Adipocyte (in vitro differentiated cells): ENCODE results near the gene HPCAL1.

ENCODE experiments used
- DNase-seq: peaks from one replicate; pipeline ENCODE4 v3.0.0-alpha.2; 2015; ENCODE audit warnings: low read depth
- H3K27me3 ChIP-seq: replicated peaks from 2 replicates; pipeline ENCODE4 v1.7.0; 2013; ENCODE audit warnings: mild to moderate bottlenecking, low read length, moderate library complexity; ENCODE audit not compliant: control insufficient read depth, insufficient read depth
- H3K36me3 ChIP-seq: 2 replicates; pipeline ENCODE4 v1.7.0; 2013; ENCODE audit warnings: low read length, mild to moderate bottlenecking, moderate library complexity; ENCODE audit not compliant: control insufficient read depth, insufficient read depth, severe bottlenecking
- H3K4me1 ChIP-seq: 2 replicates; pipeline ENCODE4 v1.7.0; 2013; ENCODE audit warnings: mild to moderate bottlenecking, low read length, moderate library complexity; ENCODE audit not compliant: control insufficient read depth, insufficient read depth
- H3K4me3 ChIP-seq: 2 replicates; pipeline ENCODE4 v1.7.0; 2013; ENCODE audit warnings: mild to moderate bottlenecking, low read length, moderate library complexity
- H3K9ac ChIP-seq: 2 replicates; pipeline ENCODE4 v1.7.0; 2013; ENCODE audit warnings: mild to moderate bottlenecking, low read length, moderate library complexity
- H3K9me3 ChIP-seq: 2 replicates; pipeline ENCODE4 v1.7.0; 2013; ENCODE audit warnings: mild to moderate bottlenecking, low read length, moderate library complexity; ENCODE audit not compliant: control insufficient read depth

The HPCAL1 gene

GRCh38 chr2:10355471-10356438 is 53.1 kb downstream of the HPCAL1 start:
- Histone ChIP-seq H3K4me1 (no peaks in the 10 kb centered on the region), H3K36me3 (no peaks in the 10 kb centered on the region), H3K27me3 (peaks cover 5% of the 10 kb centered on the region), H3K9ac (no peak overlapping the region), H3K9me3 (no peaks in the 10 kb centered on the region), H3K4me3 (no peak overlapping the region)
- no peak for DNase-seq

GRCh38 chr2:10356439-10356811 is 53.7 kb downstream of the HPCAL1 start:
- DNase-seq = no peak
- Histone ChIP-seq H3K9ac (no peak overlapping the region), H3K4me1 (no peaks in the 10 kb centered on the region), H3K36me3 (no peaks in the 10 kb centered on the region), H3K9me3 (no peaks in the 10 kb centered on the region), H3K27me3 (peaks cover 5% of the 10 kb centered on the region), H3K4me3 (no peak overlapping the region)

- no peak overlapping the region for H3K9ac ChIP-seq
- no peaks in the 10 kb centered on the region for H3K36me3 ChIP-seq
- H3K4me3 ChIP-seq = no peak overlapping the region
- H3K9me3 ChIP-seq = no peaks in the 10 kb centered on the region
- H3K27me3 ChIP-seq = peaks cover 5% of the 10 kb centered on the region
- DNase-seq = no peak
- H3K4me1 ChIP-seq = no peaks in the 10 kb centered on the region
Measured at GRCh38 chr2:10357193-10358169, 54.8 kb downstream of the HPCAL1 start.

DNA sequence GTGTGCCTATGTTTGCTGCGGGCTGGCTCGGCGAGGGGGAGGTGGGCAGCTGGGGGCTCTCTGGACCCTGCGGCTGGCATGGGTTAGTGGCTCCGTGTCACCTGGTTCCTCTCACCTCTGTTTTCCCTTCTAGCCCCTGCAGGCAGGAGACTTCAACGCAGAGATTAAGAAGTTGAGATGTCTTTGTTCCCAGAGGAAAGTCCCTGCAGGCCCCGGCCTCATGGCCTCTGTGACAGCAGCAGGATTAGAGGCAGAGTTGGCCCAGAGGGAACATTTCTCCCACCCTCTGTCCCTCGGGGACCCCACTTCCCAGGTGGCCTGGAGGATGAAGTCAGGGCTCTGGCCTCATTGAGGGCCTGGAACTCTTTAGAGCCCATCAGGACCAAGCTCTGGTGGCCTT is 56.5 kb downstream of the HPCAL1 start:
- Histone ChIP-seq H3K36me3 (no peaks in the 10 kb centered on the region), H3K4me3 (no peak overlapping the region), H3K4me1 (no peaks in the 10 kb centered on the region), H3K27me3 (peaks cover 5% of the 10 kb centered on the region), H3K9me3 (no peaks in the 10 kb centered on the region), H3K9ac (no peak overlapping the region)
- DNase-seq = no peak

DNA sequence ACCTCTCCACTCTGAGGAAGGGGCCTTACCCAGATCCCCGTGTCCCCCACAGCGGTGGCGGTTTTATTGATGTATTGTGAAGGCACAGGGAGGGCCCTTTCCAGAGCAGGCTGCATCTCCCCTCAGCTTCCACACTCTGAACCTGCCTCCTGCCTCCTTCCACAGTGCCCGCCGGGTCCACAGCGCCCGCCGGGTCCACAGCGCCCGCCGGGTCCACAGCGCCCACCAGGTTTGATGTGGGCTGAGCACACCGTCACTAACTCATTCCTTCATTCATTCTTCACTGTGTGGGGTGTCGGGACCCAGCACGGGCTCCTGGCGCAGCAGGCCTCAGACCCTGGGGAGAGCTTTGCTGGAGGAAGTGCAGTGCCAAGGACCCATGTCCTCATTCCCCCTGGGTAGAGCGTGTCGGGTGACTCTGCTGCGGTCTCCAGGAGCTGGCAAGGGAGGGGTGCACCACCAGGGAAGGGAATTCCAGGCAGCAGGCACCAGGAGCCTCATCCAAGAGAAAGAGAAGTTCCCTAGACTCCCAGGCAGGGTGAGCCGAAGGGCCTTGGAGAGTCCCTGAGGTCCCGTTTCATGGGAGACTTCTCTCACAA is 57.1 kb downstream of the HPCAL1 start:
- H3K27me3 ChIP-seq = peaks cover 5% of the 10 kb centered on the region
- DNase-seq = no peak
- H3K9me3 ChIP-seq = no peaks in the 10 kb centered on the region
- H3K36me3 ChIP-seq = no peaks in the 10 kb centered on the region
- no peak overlapping the region for H3K9ac ChIP-seq
- H3K4me1 ChIP-seq = no peaks in the 10 kb centered on the region
- no peak overlapping the region for H3K4me3 ChIP-seq

DNA sequence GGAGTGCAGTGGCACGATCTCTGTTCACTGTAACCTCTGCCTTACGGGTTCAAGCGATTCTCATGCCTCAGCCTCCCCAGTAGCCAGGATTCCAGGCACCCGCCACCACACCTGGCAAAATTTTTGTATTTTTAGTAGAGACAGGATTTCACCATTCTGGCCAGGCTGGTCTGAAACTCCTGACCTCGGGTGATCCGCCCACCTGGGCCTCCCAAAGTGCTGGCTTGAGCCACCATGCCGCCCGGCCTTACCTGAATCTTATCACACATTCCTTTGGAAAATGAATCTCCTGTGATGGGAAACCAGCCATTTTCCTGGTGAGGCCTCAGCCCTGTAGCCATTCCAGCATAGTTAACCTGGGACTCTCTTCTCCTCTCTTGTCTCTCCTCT is 57.8 kb downstream of the HPCAL1 start:
- H3K36me3 ChIP-seq = no peaks in the 10 kb centered on the region
- no peak for DNase-seq
- H3K4me1 ChIP-seq = no peaks in the 10 kb centered on the region
- H3K9me3 ChIP-seq = no peaks in the 10 kb centered on the region
- H3K4me3 ChIP-seq = no peak overlapping the region
- H3K9ac ChIP-seq = no peak overlapping the region
- H3K27me3 ChIP-seq = peaks cover 5% of the 10 kb centered on the region

GRCh38 chr2:10360850-10361588 is 58.3 kb downstream of the HPCAL1 start:
- no peaks in the 10 kb centered on the region for H3K9me3 ChIP-seq
- H3K9ac ChIP-seq = no peak overlapping the region
- H3K4me3 ChIP-seq = no peak overlapping the region
- peaks cover 5% of the 10 kb centered on the region for H3K27me3 ChIP-seq
- H3K36me3 ChIP-seq = no peaks in the 10 kb centered on the region
- no peaks in the 10 kb centered on the region for H3K4me1 ChIP-seq
- no peak for DNase-seq

GRCh38 chr2:10362096-10362897 is 59.6 kb downstream of the HPCAL1 start:
- Histone ChIP-seq H3K36me3 (no peaks in the 10 kb centered on the region), H3K9ac (no peak overlapping the region), H3K4me1 (no peaks in the 10 kb centered on the region), H3K9me3 (no peaks in the 10 kb centered on the region), H3K27me3 (peaks cover 5% of the 10 kb centered on the region), H3K4me3 (no peak overlapping the region)
- DNase-seq = no peak

DNA sequence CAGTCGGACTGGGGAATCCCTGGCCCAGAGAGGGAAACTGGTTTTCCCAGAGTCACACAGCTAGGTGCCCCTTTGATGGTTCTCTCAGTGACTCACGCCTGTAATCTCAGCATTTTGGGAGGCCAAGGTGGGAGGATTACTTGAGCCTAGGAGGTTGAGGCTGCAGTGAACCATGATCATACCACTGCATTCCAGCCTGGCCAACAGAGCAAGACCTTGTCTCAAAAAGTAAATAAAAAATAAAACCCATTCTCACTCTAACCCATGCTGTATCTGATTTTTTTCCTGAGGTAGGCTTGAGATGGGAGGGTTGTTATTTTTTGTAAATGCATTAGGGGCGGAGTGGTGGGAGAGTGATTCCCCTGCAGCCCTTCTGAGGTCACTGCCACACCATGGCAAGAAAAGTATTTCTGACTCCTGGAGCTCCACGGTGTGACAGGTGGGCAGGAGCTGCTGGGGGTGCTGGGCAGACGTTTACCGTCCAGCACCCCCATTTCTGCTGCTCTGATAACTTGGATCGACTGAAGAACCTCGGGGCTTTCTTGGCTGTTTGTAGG is 60.3 kb downstream of the HPCAL1 start:
- H3K4me1 ChIP-seq = no peaks in the 10 kb centered on the region
- no peaks in the 10 kb centered on the region for H3K36me3 ChIP-seq
- H3K9ac ChIP-seq = no peak overlapping the region
- no peaks in the 10 kb centered on the region for H3K27me3 ChIP-seq
- no peaks in the 10 kb centered on the region for H3K9me3 ChIP-seq
- H3K4me3 ChIP-seq = no peak overlapping the region
- no peak for DNase-seq
